ENCODE measurements around the gene NID1. TPM values are rescaled to one million over a fixed set of nuclear protein-coding genes. Genes with fewer than 3 reads are reported as not detected.

NID1 gene
- total RNA-seq, 5 donors from 2014 or later (not counting 1 experiment from before 2014, with no cell fraction given): 0.05 to 0.50 (median 0.34) TPM; not detected in 1

GRCh38 chr1:236000781-236001180, 64.1 kb downstream of the NID1 start:
- H3K4me1 Mint-ChIP-seq: peaks cover 35 to 64% (median 43%) of the 10 kb centered on the region in 3 donors
- H3K36me3 Mint-ChIP-seq: no peaks in the 10 kb centered on the region
- ATAC-seq (replicated peaks in 1 of 4): no peak
- DNase-seq: no peak
- peak overlapping the region; percentile 90 to 92 for H3K27ac Mint-ChIP-seq
- no peak overlapping the region for H3K27ac ChIP-seq (ENCODE audit: low read length)
- H3K9me3 ChIP-seq: no peaks in the 10 kb centered on the region
- no peaks in the 10 kb centered on the region for H3K9me3 Mint-ChIP-seq
- no peaks in the 10 kb centered on the region for H3K27me3 ChIP-seq (replicated peaks in 1 of 2; ENCODE audit: control insufficient read depth in 2 of 2, extremely low read depth in 1 of 2, insufficient read depth in 2 of 2, low read length in 1 of 2)
- CTCF ChIA-PET: interaction anchor here in 1 of 2 donors (0.6 kb wide), 1 partner anchor 28 kb away, joined by 4 read pairs; no protein-coding TSS in a partner anchor
- H3K4me3 Mint-ChIP-seq: peak overlapping the region in 1 of 3 donors; percentile 25
- no peaks in the 10 kb centered on the region for H3K36me3 ChIP-seq (ENCODE audit: control insufficient read depth in 2 of 2, extremely low read depth in 1 of 2, insufficient read depth in 1 of 2, low read length in 1 of 2)
- no peaks in the 10 kb centered on the region for H3K27me3 Mint-ChIP-seq
- peaks cover 8 to 47% of the 10 kb centered on the region in 2 experiments for H3K4me1 ChIP-seq (ENCODE audit: control insufficient read depth in 1 of 2, extremely low read depth in 1 of 2, insufficient read depth in 2 of 2, low read length in 2 of 2)
- 65% methylated on average over 6 of the region's 6 CpGs for WGBS (ENCODE audit: insufficient coverage)
- POLR2A ChIA-PET: interaction anchor here (0.6 to 0.9 kb wide), 2 partner anchors 47 to 874 kb away, joined by 3 to 4 read pairs; no protein-coding TSS in a partner anchor
- H3K4me3 ChIP-seq (ENCODE audit: control insufficient read depth in 1 of 2, extremely low read depth in 1 of 2, low read length in 1 of 2): no peak overlapping the region

- no peaks in the 10 kb centered on the region for H3K9me3 ChIP-seq
- H3K27ac ChIP-seq (ENCODE audit: low read length): peak overlapping the region; percentile 92
- peak overlapping the region; percentile 41 to 56 (median 46) for H3K4me3 Mint-ChIP-seq
- no peaks in the 10 kb centered on the region for H3K36me3 ChIP-seq (ENCODE audit: control insufficient read depth in 2 of 2, extremely low read depth in 1 of 2, insufficient read depth in 1 of 2, low read length in 1 of 2)
- H3K27me3 Mint-ChIP-seq: no peaks in the 10 kb centered on the region
- H3K27ac Mint-ChIP-seq: peak overlapping the region; percentile 90 to 92
- peaks cover 38 to 68% (median 43%) of the 10 kb centered on the region in 3 donors for H3K4me1 Mint-ChIP-seq
- H3K9me3 Mint-ChIP-seq: no peaks in the 10 kb centered on the region
- H3K36me3 Mint-ChIP-seq: no peaks in the 10 kb centered on the region
- WGBS (ENCODE audit: insufficient coverage): no CpG with 5 or more reads among the region's 8 CpGs
- no peaks in the 10 kb centered on the region for H3K27me3 ChIP-seq (replicated peaks in 1 of 2; ENCODE audit: control insufficient read depth in 2 of 2, extremely low read depth in 1 of 2, insufficient read depth in 2 of 2, low read length in 1 of 2)
- CTCF ChIA-PET: interaction anchor here in 1 of 2 donors (0.6 to 2.3 kb wide), 4 partner anchors 24 to 133 kb away, joined by 3 to 22 read pairs (median 4); partner anchors contain the start of gene LYST
- POLR2A ChIA-PET: interaction anchor here in 1 of 2 donors (0.5 kb wide), 1 partner anchor 106 kb away, joined by 6 read pairs; no protein-coding TSS in a partner anchor
- DNase-seq (peak; percentile 20 to 86 (median 52)), ATAC-seq (replicated peaks in 1 of 4) (peak; percentile 87 to 94 (median 93))
- peak overlapping the region in 1 of 2 donors; percentile 1 for H3K4me3 ChIP-seq (ENCODE audit: control insufficient read depth in 1 of 2, extremely low read depth in 1 of 2, low read length in 1 of 2)
- H3K4me1 ChIP-seq (ENCODE audit: control insufficient read depth in 1 of 2, extremely low read depth in 1 of 2, insufficient read depth in 2 of 2, low read length in 2 of 2): peaks cover 8 to 50% of the 10 kb centered on the region in 2 experiments
Measured at GRCh38 chr1:235999259-235999925, 65.5 kb downstream of the NID1 start.

GRCh38 chr1:235998812-235999211, 66.1 kb downstream of the NID1 start:
- no peaks in the 10 kb centered on the region for H3K36me3 ChIP-seq (ENCODE audit: control insufficient read depth in 2 of 2, extremely low read depth in 1 of 2, insufficient read depth in 1 of 2, low read length in 1 of 2)
- Mint-ChIP-seq H3K27me3 (no peaks in the 10 kb centered on the region), H3K4me3 (peak overlapping the region in 2 of 3 donors; percentile 9 to 46), H3K27ac (peak overlapping the region; percentile 90 to 92), H3K36me3 (no peaks in the 10 kb centered on the region), H3K9me3 (no peaks in the 10 kb centered on the region), H3K4me1 (peaks cover 34 to 62% (median 37%) of the 10 kb centered on the region in 3 donors)
- no peak overlapping the region for H3K4me3 ChIP-seq (ENCODE audit: control insufficient read depth in 1 of 2, extremely low read depth in 1 of 2, low read length in 1 of 2)
- ChIA-PET CTCF (interaction anchor here in 1 of 2 donors (1.2 to 2.3 kb wide), 2 partner anchors 27 to 156 kb away, joined by 3 to 22 read pairs; no protein-coding TSS in a partner anchor), POLR2A (interaction anchor here (0.5 to 0.7 kb wide), 3 partner anchors 105 to 428 kb away, joined by 3 to 6 read pairs (median 3); no protein-coding TSS in a partner anchor)
- no peaks in the 10 kb centered on the region for H3K9me3 ChIP-seq
- H3K4me1 ChIP-seq (ENCODE audit: control insufficient read depth in 1 of 2, extremely low read depth in 1 of 2, insufficient read depth in 2 of 2, low read length in 2 of 2): peaks cover 8 to 45% of the 10 kb centered on the region in 2 experiments
- no peaks in the 10 kb centered on the region for H3K27me3 ChIP-seq (replicated peaks in 1 of 2; ENCODE audit: control insufficient read depth in 2 of 2, extremely low read depth in 1 of 2, insufficient read depth in 2 of 2, low read length in 1 of 2)
- H3K27ac ChIP-seq (ENCODE audit: low read length): peak overlapping the region; percentile 92
- WGBS (ENCODE audit: insufficient coverage): 19% methylated on average over 5 of the region's 6 CpGs
- DNase-seq (peak in 31 of 35 experiments; percentile 4 to 66 (median 23)), ATAC-seq (replicated peaks in 1 of 4) (peak; percentile 7 to 36 (median 26))

GRCh38 chr1:235997931-235998330, 67.0 kb downstream of the NID1 start:
- Mint-ChIP-seq H3K36me3 (no peaks in the 10 kb centered on the region), H3K4me3 (no peak overlapping the region)
- H3K27ac ChIP-seq (ENCODE audit: low read length): peak overlapping the region; percentile 92

GRCh38 chr1:235997049-235997448, 67.8 kb downstream of the NID1 start:
- no CpG with 5 or more reads among the region's 5 CpGs for WGBS (ENCODE audit: insufficient coverage)
- H3K27ac Mint-ChIP-seq: peak overlapping the region in 1 of 2 donors; percentile 48

More at GRCh38 chr1:235997931-235998330, 67.0 kb downstream of the NID1 start:
- Mint-ChIP-seq H3K9me3 (no peaks in the 10 kb centered on the region), H3K27me3 (no peaks in the 10 kb centered on the region), H3K4me1 (peaks cover 31 to 58% (median 35%) of the 10 kb centered on the region in 3 donors), H3K27ac (peak overlapping the region; percentile 90 to 92)
- no peak overlapping the region for H3K4me3 ChIP-seq (ENCODE audit: control insufficient read depth in 1 of 2, extremely low read depth in 1 of 2, low read length in 1 of 2)
- 100% methylated on average over 4 of the region's 5 CpGs for WGBS (ENCODE audit: insufficient coverage)
- ChIA-PET CTCF (interaction anchor here in 1 of 2 donors (1.2 to 2.3 kb wide), 2 partner anchors 26 to 155 kb away, joined by 3 to 22 read pairs; no protein-coding TSS in a partner anchor), POLR2A (no interaction called here)
- H3K27me3 ChIP-seq (replicated peaks in 1 of 2; ENCODE audit: control insufficient read depth in 2 of 2, extremely low read depth in 1 of 2, insufficient read depth in 2 of 2, low read length in 1 of 2): no peaks in the 10 kb centered on the region
- ATAC-seq (replicated peaks in 1 of 4): no peak
- H3K9me3 ChIP-seq: no peaks in the 10 kb centered on the region
- peaks cover 8 to 45% of the 10 kb centered on the region in 2 experiments for H3K4me1 ChIP-seq (ENCODE audit: control insufficient read depth in 1 of 2, extremely low read depth in 1 of 2, insufficient read depth in 2 of 2, low read length in 2 of 2)
- DNase-seq: no peak
- no peaks in the 10 kb centered on the region for H3K36me3 ChIP-seq (ENCODE audit: control insufficient read depth in 2 of 2, extremely low read depth in 1 of 2, insufficient read depth in 1 of 2, low read length in 1 of 2)

GRCh38 chr1:235996048-235996785, 68.7 kb downstream of the NID1 start:
- H3K27ac ChIP-seq (ENCODE audit: low read length): no peak overlapping the region
- 65% methylated on average over 2 of the region's 4 CpGs for WGBS (ENCODE audit: insufficient coverage)
- CTCF ChIA-PET: no interaction called here
- POLR2A ChIA-PET: interaction anchor here (0.5 to 0.6 kb wide), 2 partner anchors 131 to 842 kb away, joined by 3 to 4 read pairs; no protein-coding TSS in a partner anchor
- H3K36me3 Mint-ChIP-seq: no peaks in the 10 kb centered on the region
- H3K27me3 ChIP-seq (replicated peaks in 1 of 2; ENCODE audit: control insufficient read depth in 2 of 2, extremely low read depth in 1 of 2, insufficient read depth in 2 of 2, low read length in 1 of 2): no peaks in the 10 kb centered on the region
- H3K9me3 Mint-ChIP-seq: no peaks in the 10 kb centered on the region
- ATAC-seq (replicated peaks in 1 of 4): no peak
- H3K9me3 ChIP-seq: no peaks in the 10 kb centered on the region
- H3K4me3 Mint-ChIP-seq: no peak overlapping the region
- no peak for DNase-seq
- peaks cover 0 to 4% of the 10 kb centered on the region in 2 donors for H3K27me3 Mint-ChIP-seq
- H3K4me3 ChIP-seq (ENCODE audit: control insufficient read depth in 1 of 2, extremely low read depth in 1 of 2, low read length in 1 of 2): no peak overlapping the region
- peaks cover 31 to 46% (median 32%) of the 10 kb centered on the region in 3 donors for H3K4me1 Mint-ChIP-seq
- no peaks in the 10 kb centered on the region for H3K36me3 ChIP-seq (ENCODE audit: control insufficient read depth in 2 of 2, extremely low read depth in 1 of 2, insufficient read depth in 1 of 2, low read length in 1 of 2)
- peak overlapping the region; percentile 57 to 72 for H3K27ac Mint-ChIP-seq
- H3K4me1 ChIP-seq (ENCODE audit: control insufficient read depth in 1 of 2, extremely low read depth in 1 of 2, insufficient read depth in 2 of 2, low read length in 2 of 2): peaks cover 8 to 42% of the 10 kb centered on the region in 2 experiments

More at GRCh38 chr1:235997049-235997448, 67.8 kb downstream of the NID1 start:
- no peak for DNase-seq
- H3K27ac ChIP-seq (ENCODE audit: low read length): no peak overlapping the region
- ChIA-PET CTCF (no interaction called here), POLR2A (no interaction called here)
- peaks cover 0 to 4% of the 10 kb centered on the region in 2 donors for H3K27me3 Mint-ChIP-seq
- H3K27me3 ChIP-seq (replicated peaks in 1 of 2; ENCODE audit: control insufficient read depth in 2 of 2, extremely low read depth in 1 of 2, insufficient read depth in 2 of 2, low read length in 1 of 2): no peaks in the 10 kb centered on the region
- peaks cover 8 to 45% of the 10 kb centered on the region in 2 experiments for H3K4me1 ChIP-seq (ENCODE audit: control insufficient read depth in 1 of 2, extremely low read depth in 1 of 2, insufficient read depth in 2 of 2, low read length in 2 of 2)
- peaks cover 31 to 53% (median 35%) of the 10 kb centered on the region in 3 donors for H3K4me1 Mint-ChIP-seq
- no peaks in the 10 kb centered on the region for H3K36me3 ChIP-seq (ENCODE audit: control insufficient read depth in 2 of 2, extremely low read depth in 1 of 2, insufficient read depth in 1 of 2, low read length in 1 of 2)
- H3K36me3 Mint-ChIP-seq: no peaks in the 10 kb centered on the region
- no peaks in the 10 kb centered on the region for H3K9me3 Mint-ChIP-seq
- H3K9me3 ChIP-seq: no peaks in the 10 kb centered on the region
- H3K4me3 Mint-ChIP-seq: no peak overlapping the region
- ATAC-seq (replicated peaks in 1 of 4): no peak
- H3K4me3 ChIP-seq (ENCODE audit: control insufficient read depth in 1 of 2, extremely low read depth in 1 of 2, low read length in 1 of 2): no peak overlapping the region

All from T-cell (primary cell).